Nephron (organoid): ENCODE results near the gene LCMT2.

ENCODE experiments used
- H3K27ac Mint-ChIP-seq, 3 experiments: 2 replicates each; pipeline ENCODE4 v1.8.0; 2020; ENCODE audit warnings: mixed read lengths in 3 of 3, mild to moderate bottlenecking in 2 of 3, moderate library complexity in 1 of 3
- H3K27me3 Mint-ChIP-seq: 2 replicates; pipeline ENCODE4 v1.8.0; 2021; ENCODE audit warnings: low read depth, mild to moderate bottlenecking, moderate library complexity, mixed read lengths
- H3K36me3 Mint-ChIP-seq: 2 replicates; pipeline ENCODE4 v1.8.0; 2020; ENCODE audit warnings: low read depth, mixed read lengths
- H3K4me1 Mint-ChIP-seq: 2 replicates; pipeline ENCODE4 v1.8.0; 2020; ENCODE audit warnings: mixed read lengths
- H3K4me3 Mint-ChIP-seq, 3 experiments: 2 replicates each; pipeline ENCODE4 v1.8.0; 2020; ENCODE audit warnings: mild to moderate bottlenecking in 3 of 3, mixed read lengths in 3 of 3, moderate library complexity in 2 of 3
- H3K9me3 Mint-ChIP-seq: 2 replicates; pipeline ENCODE4 v1.8.0; 2020; ENCODE audit warnings: mixed read lengths
- CTCF ChIP-seq, 3 experiments: fragments of 200-600 bp; sonication (generic); IDR thresholded peaks; one replicate each; pipeline ENCODE4 v1.5.0; 2021; ENCODE audit warnings: antibody characterized with exemption in 3 of 3; ENCODE audit not compliant: unreplicated experiment in 3 of 3

Gene LCMT2

GRCh38 chr15:43361313-43361903, 31.0 kb upstream of the LCMT2 start:
- peaks cover 98% of the 10 kb centered on the region for H3K36me3 Mint-ChIP-seq
- H3K27me3 Mint-ChIP-seq: no peaks in the 10 kb centered on the region
- no peak for TF ChIP-seq CTCF (IDR thresholded peaks at IDR 0.05; ENCODE audit: unreplicated experiment in 3 of 3)
- no peaks in the 10 kb centered on the region for H3K4me1 Mint-ChIP-seq
- no peak overlapping the region for H3K4me3 Mint-ChIP-seq
- no peak overlapping the region for H3K27ac Mint-ChIP-seq
- peaks cover 63% of the 10 kb centered on the region for H3K9me3 Mint-ChIP-seq

- Mint-ChIP-seq H3K27me3 (no peaks in the 10 kb centered on the region), H3K4me3 (no peak overlapping the region), H3K27ac (no peak overlapping the region), H3K9me3 (peaks cover 61% of the 10 kb centered on the region), H3K36me3 (peaks cover 98% of the 10 kb centered on the region), H3K4me1 (no peaks in the 10 kb centered on the region)
- TF ChIP-seq CTCF (IDR thresholded peaks at IDR 0.05; ENCODE audit: unreplicated experiment in 3 of 3): no peak
These were observed 30.4 kb upstream of the LCMT2 start for GRCh38 chr15:43360821-43361220.

- H3K4me3 Mint-ChIP-seq: no peak overlapping the region
- no peak overlapping the region for H3K27ac Mint-ChIP-seq
- TF ChIP-seq CTCF (IDR thresholded peaks at IDR 0.05; ENCODE audit: unreplicated experiment in 3 of 3): no peak
- peaks cover 2% of the 10 kb centered on the region for H3K9me3 Mint-ChIP-seq
- H3K4me1 Mint-ChIP-seq: no peaks in the 10 kb centered on the region
- peaks cover 49% of the 10 kb centered on the region for H3K36me3 Mint-ChIP-seq
- no peaks in the 10 kb centered on the region for H3K27me3 Mint-ChIP-seq
These were observed 22.5 kb upstream of the LCMT2 start for GRCh38 chr15:43352693-43353382.

- Mint-ChIP-seq H3K36me3 (peaks cover 38% of the 10 kb centered on the region), H3K4me1 (no peaks in the 10 kb centered on the region), H3K27ac (no peak overlapping the region), H3K4me3 (no peak overlapping the region), H3K9me3 (no peaks in the 10 kb centered on the region), H3K27me3 (no peaks in the 10 kb centered on the region)
- TF ChIP-seq CTCF (IDR thresholded peaks at IDR 0.05; ENCODE audit: unreplicated experiment in 3 of 3): no peak
These were observed 16.7 kb upstream of the LCMT2 start for GRCh38 chr15:43347114-43347513.

- Mint-ChIP-seq H3K4me1 (no peaks in the 10 kb centered on the region), H3K27me3 (no peaks in the 10 kb centered on the region), H3K4me3 (no peak overlapping the region)
These were observed 15.9 kb upstream of the LCMT2 start for GRCh38 chr15:43346305-43346704.

More at GRCh38 chr15:43346305-43346704, 15.9 kb upstream of the LCMT2 start:
- no peak overlapping the region for H3K27ac Mint-ChIP-seq
- no peaks in the 10 kb centered on the region for H3K9me3 Mint-ChIP-seq
- no peak for TF ChIP-seq CTCF (IDR thresholded peaks at IDR 0.05; ENCODE audit: unreplicated experiment in 3 of 3)
- peaks cover 38% of the 10 kb centered on the region for H3K36me3 Mint-ChIP-seq
